HG03571 (cell line): ENCODE results near the gene OR51B5.
"Not testable (repeated sequence)": the region's sequence is repeated elsewhere in the genome, so short reads cannot be mapped to it uniquely, and the experiment has no call there.

ENCODE experiments used
- ATAC-seq: cut with Tn5 transposase; IDR thresholded peaks from one replicate; pipeline ENCODE4 v1.9.1; 2021; ENCODE audit not compliant: unreplicated experiment

The OR51B5 gene

GRCh38 chr11:5336331-5336730 is 7.0 kb downstream of the OR51B5 start:
- ATAC-seq: no peak

- no peak for ATAC-seq
These were observed 8.2 kb downstream of the OR51B5 start for GRCh38 chr11:5335170-5335569.

- no peak for ATAC-seq
These were observed 19.1 kb downstream of the OR51B5 start, which contains the start of gene OR51B2 for GRCh38 chr11:5324197-5324596. Gene OR51B2 (minus strand): TSS chr11:5324297. CDS start chr11:5324297, 0 bp downstream.

GRCh38 chr11:5317292-5317691 is 26.0 kb downstream of the OR51B5 start:
- ATAC-seq: no peak

- ATAC-seq: not testable (repeated sequence)
These were observed 29.8 kb downstream of the OR51B5 start for GRCh38 chr11:5313326-5314023.

GRCh38 chr11:5310423-5310822 is 32.9 kb downstream of the OR51B5 start:
- ATAC-seq: no peak

- no peak for ATAC-seq
These were observed 35.9 kb downstream of the OR51B5 start for GRCh38 chr11:5307256-5308019.

- ATAC-seq: no peak
These were observed 39.3 kb downstream of the OR51B5 start for GRCh38 chr11:5304046-5304445.

- no peak for ATAC-seq
These were observed 39.7 kb downstream of the OR51B5 start for GRCh38 chr11:5303626-5304025.

GRCh38 chr11:5301846-5302245 is 41.5 kb downstream of the OR51B5 start, which contains the start of gene OR51B4:
Gene OR51B4 (minus strand): TSS chr11:5301946. CDS start chr11:5301946, 0 bp downstream.
- no peak for ATAC-seq

- ATAC-seq: no peak
These were observed 43.1 kb downstream of the OR51B5 start for GRCh38 chr11:5300251-5300650.

GRCh38 chr11:5298451-5298850 is 44.9 kb downstream of the OR51B5 start:
- ATAC-seq: no peak

GRCh38 chr11:5297721-5298323 is 45.5 kb downstream of the OR51B5 start:
- no peak for ATAC-seq

GRCh38 chr11:5294342-5294995 is 48.9 kb downstream of the OR51B5 start:
- not testable (repeated sequence) for ATAC-seq

GRCh38 chr11:5293028-5293427 is 50.3 kb downstream of the OR51B5 start:
- ATAC-seq: no peak
